Effector memory CD4-positive, alpha-beta T cell (primary cell): ENCODE results near the gene GMPPA.

ENCODE experiments used
- DNase-seq, 3 donors: peaks; one replicate each; pipeline ENCODE4 v3.0.0-alpha.2; 2020
- H3K27ac ChIP-seq: 2 replicates; pipeline ENCODE4 v1.7.0; 2013; ENCODE audit warnings: mild to moderate bottlenecking, low read length, moderate library complexity; ENCODE audit not compliant: insufficient read depth, poor library complexity, severe bottlenecking
- H3K27me3 ChIP-seq: replicated peaks from 2 replicates; pipeline ENCODE4 v1.7.0; 2013; ENCODE audit warnings: mild to moderate bottlenecking, low read length; ENCODE audit not compliant: insufficient read depth, control insufficient read depth, poor library complexity, severe bottlenecking
- H3K36me3 ChIP-seq: 2 replicates; pipeline ENCODE4 v1.7.0; 2013; ENCODE audit warnings: mild to moderate bottlenecking, low read length, moderate library complexity; ENCODE audit not compliant: control insufficient read depth, insufficient read depth
- H3K4me1 ChIP-seq: 2 replicates; pipeline ENCODE4 v1.7.0; 2013; ENCODE audit warnings: low read length, mild to moderate bottlenecking; ENCODE audit not compliant: control insufficient read depth, insufficient read depth, poor library complexity, severe bottlenecking
- H3K4me3 ChIP-seq: 2 replicates; pipeline ENCODE4 v1.7.0; 2013; ENCODE audit warnings: low read length, low read depth, mild to moderate bottlenecking; ENCODE audit not compliant: insufficient read depth, poor library complexity, severe bottlenecking
- H3K9me3 ChIP-seq: 2 replicates; pipeline ENCODE4 v1.7.0; 2013; ENCODE audit warnings: mild to moderate bottlenecking, low read length, moderate library complexity; ENCODE audit not compliant: control insufficient read depth

Gene GMPPA

DNA sequence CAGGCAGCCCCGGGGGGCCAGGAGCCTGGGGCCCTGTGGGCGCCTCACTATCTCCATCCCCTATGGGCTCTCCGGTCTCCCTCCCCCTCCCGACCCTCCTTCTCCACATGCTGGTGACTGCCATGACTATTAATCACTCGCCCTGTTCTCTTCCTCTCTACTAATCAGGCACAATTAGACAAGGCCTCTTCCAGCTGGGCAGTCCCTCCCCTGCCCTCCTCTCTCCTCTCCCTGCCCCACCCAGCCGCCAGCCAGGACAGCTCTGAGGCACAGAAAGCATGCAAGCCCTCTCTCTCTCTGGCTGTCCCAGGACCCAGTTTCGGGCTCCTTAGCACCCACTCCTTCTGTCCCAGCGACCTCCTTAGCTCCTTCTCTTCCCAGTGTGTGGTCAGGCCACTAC lies 21.4 kb downstream of the GMPPA start:
- no peak for DNase-seq
- Histone ChIP-seq H3K4me1 (peaks cover 12% of the 10 kb centered on the region), H3K4me3 (no peak overlapping the region), H3K27me3 (peaks cover 48% of the 10 kb centered on the region), H3K9me3 (no peaks in the 10 kb centered on the region), H3K27ac (no peak overlapping the region), H3K36me3 (no peaks in the 10 kb centered on the region)

DNA sequence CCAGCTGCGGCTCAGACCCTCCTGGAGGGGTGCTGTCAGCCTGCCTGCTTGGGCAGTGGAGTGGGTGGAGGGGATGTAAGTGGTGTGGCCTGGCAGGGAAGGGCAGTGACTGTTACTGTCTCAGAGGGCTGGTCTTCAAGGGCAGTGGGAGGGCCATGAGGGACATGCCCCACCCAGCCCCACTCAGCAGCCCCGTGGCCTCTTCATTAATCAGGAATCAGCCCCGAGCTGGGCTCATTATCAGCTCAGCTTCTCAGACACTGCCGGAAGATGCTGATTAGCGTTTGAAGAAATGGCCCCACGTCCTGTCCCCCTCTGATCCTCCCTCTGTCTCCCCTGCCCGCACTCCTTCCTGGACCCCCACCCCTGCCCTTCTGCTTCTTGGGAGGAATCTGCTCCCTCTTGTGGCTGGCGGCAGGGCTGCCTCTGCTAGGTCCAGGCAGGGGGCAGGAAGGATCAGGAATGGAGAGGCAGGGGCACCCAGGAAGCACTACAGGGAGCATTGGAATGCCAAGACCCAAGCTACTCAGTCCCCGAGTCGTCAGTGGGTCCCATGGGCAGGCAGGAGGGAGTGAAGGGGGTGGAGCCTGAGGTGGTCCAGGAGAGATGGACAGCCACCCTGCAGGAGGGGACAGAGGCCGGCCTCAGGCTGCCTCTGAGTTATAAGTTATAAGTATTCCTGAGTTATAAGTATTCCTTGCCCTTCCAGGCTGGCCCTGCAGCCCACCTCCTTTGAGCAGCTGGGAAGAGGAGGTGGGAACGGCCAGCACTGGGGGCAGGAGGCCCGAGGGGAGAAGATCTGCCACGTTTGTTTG lies 22.6 kb downstream of the GMPPA start:
- H3K4me3 ChIP-seq = no peak overlapping the region
- no peak for DNase-seq
- H3K9me3 ChIP-seq = no peaks in the 10 kb centered on the region
- H3K4me1 ChIP-seq = peaks cover 12% of the 10 kb centered on the region
- peaks cover 48% of the 10 kb centered on the region for H3K27me3 ChIP-seq
- no peaks in the 10 kb centered on the region for H3K36me3 ChIP-seq
- no peak overlapping the region for H3K27ac ChIP-seq

DNA sequence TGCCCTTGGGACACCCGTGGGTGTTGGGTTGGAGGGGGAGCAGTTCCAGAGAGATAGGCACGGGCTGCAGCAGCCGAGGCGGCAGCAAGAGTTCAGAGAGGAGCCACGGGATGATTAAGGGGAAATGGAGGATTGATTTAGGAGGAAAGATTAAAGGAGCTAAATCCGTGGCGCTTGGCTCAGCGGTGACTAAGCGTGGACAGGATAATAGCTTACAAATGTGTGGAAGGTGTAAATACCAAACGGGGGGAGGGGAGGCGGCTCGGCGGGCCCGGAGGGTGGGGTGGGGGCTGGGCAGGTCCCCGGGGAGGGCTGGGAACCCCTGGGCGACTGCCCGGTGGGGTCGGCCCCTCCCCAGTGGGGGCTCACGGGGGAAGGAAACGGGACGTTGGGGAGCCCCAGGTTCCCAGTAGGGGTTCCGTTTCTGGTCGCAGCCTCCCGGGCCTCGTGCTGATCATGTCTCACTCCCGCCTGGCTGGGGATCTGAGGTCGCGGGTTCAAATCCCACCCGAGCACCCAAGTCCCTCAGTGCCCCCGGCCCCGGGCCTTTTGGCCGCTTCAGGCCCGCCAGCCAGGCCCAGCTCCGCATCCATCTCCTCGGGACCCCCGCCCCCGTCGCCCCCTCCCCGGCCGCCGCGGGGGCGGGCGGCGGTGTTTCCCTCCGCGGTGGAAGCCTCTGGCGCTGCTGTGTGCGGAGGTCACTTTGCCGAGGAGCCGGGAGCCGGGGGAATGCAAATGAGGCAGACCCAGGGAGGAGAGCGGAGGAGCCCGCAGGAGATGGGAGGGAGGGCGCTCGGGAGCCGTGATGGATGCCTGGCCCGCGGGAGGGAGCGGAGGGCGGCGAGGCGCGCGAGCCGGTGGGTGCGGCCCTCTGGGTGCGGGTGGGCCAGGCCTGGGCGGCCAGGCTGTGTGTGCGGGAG lies 23.7 kb downstream of the GMPPA start:
- no peaks in the 10 kb centered on the region for H3K9me3 ChIP-seq
- H3K4me1 ChIP-seq = peaks cover 12% of the 10 kb centered on the region
- H3K4me3 ChIP-seq = no peak overlapping the region
- no peaks in the 10 kb centered on the region for H3K36me3 ChIP-seq
- H3K27ac ChIP-seq = no peak overlapping the region
- DNase-seq = no peak
- peaks cover 44% of the 10 kb centered on the region for H3K27me3 ChIP-seq

DNA sequence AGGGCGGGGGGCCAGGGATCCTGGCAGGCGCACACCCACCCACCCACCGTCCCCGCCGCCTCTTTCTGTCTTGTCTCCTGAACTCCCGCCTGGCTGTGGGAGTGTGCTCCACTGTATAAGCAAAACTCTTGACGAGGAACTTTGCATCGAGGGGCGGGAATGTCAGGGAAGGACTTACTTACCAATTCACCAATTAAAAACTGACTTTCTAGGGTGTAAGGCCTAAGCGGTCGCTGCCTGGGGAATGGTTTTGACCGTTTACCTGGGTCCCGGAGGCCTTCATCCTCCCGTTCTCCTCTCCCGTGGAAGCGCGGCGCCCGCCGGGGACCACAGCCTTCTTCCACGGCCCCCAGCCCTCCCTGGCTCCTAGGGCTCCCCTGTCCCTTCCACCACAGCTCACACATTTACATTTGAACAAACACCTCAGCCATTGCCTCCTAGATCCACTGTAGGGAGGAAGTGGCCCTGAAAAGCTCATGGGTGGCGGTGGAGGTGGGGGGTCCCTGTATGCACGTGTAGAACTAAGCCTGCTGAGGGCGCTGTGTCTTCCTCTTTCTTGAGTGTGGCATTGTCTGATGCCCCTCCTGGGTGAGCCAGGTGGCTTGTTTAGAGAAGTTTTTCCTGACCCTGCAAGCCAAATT lies 24.5 kb downstream of the GMPPA start:
- Histone ChIP-seq H3K27ac (no peak overlapping the region), H3K27me3 (peaks cover 44% of the 10 kb centered on the region)
- DNase-seq = no peak

DNA sequence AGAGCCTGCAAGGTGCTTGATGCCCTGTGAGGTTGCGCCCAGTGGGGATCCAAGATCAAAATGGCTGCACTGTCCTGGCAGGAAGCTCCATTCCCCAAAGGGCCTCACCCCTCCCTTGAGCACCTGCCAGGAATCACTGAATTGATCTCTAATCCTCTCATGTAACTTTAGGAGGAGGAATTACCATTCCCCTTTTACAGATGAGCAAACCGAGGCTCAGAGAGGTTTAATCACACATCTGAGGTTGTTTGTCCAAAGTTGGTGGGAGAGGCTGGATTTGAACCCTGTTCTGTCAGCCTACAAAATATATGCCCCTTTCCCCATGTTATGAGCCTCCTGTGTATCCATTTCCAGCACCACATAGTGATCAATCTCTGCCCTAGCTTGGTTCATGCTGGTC lies 26.1 kb downstream of the GMPPA start:
- Histone ChIP-seq H3K9me3 (no peaks in the 10 kb centered on the region), H3K4me1 (peaks cover 12% of the 10 kb centered on the region), H3K27me3 (peaks cover 44% of the 10 kb centered on the region), H3K27ac (no peak overlapping the region), H3K36me3 (no peaks in the 10 kb centered on the region), H3K4me3 (no peak overlapping the region)
- DNase-seq = no peak

More for the DNA sequence above, 24.5 kb downstream of the GMPPA start:
- Histone ChIP-seq H3K9me3 (no peaks in the 10 kb centered on the region), H3K4me1 (peaks cover 12% of the 10 kb centered on the region), H3K4me3 (no peak overlapping the region), H3K36me3 (no peaks in the 10 kb centered on the region)

DNA sequence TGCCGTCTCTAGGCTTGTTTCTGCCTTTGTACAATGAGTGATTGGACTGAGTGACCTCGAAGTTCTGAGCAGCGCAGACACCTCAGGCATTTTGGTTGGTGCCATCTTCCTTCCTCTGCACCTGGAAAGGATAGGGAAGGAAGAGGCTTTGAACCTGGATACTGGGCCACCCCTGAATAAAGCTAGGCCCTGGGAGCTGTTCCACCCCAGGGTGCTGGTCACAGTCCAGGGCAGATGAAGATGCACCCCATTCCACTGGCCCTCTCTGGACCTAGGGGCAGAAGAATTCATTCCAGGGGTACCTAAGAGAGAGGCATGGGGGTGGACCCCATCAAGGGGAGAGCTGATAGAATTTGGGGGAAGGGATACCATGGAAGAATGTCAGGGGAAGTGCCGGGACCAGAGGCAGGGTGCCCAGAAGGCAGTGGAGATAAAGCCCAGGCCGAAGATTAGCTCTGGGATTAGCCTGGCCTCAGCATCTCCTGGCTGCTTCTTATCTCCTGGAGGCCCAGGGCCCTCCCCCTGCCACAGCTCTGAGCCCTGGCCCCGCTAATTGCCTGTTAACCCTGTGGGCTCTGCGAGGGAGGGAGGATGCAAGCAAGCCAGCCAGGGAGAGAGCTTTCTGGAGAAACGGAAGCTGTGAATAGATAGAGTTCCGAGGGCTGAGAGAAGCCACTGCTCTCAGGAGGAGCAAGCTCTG lies 27.0 kb downstream of the GMPPA start:
- Histone ChIP-seq H3K27me3 (peaks cover 43% of the 10 kb centered on the region), H3K4me1 (peaks cover 12% of the 10 kb centered on the region)

DNA sequence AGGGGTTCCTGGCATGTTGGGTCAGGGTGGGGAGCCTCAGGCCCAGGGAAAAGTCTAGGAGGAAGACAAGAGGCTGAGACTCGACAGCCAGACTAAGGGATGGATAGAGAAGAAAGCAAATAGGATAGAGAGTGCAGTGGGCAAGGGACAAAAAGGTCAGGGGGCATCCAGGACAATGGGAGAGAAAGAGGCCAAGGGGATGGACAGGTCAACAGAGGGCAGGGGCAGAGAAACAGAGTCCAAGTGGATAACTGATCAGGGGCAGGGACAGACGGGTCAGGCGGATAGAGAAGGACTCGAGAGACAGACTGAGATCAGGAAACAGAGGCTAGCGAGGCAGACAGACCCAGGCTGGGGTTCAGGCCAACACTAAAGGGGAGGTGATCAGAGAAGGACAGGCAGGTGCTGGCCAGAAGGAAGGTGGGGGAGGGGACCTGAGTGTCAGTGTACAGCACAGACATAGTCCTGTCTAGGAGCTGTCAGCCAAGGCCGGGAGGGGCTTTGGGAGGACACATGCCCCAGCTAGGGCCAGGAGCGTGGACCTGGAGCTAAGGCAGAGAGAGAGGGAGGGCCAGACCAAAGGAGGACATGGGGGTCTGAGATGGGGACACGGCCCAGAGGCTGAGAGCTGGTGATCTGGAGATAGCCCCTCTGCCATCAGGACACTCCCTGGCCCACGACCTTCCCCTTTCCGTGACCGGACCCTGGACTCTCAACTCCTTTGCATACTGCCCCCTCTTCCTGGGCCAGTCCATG lies 27.8 kb downstream of the GMPPA start:
- Histone ChIP-seq H3K27me3 (peaks cover 37% of the 10 kb centered on the region), H3K4me3 (no peak overlapping the region), H3K36me3 (no peaks in the 10 kb centered on the region), H3K9me3 (no peaks in the 10 kb centered on the region), H3K27ac (no peak overlapping the region), H3K4me1 (peaks cover 12% of the 10 kb centered on the region)
- no peak for DNase-seq

More for the DNA sequence above, 27.0 kb downstream of the GMPPA start:
- no peak overlapping the region for H3K4me3 ChIP-seq
- no peaks in the 10 kb centered on the region for H3K9me3 ChIP-seq
- H3K27ac ChIP-seq = no peak overlapping the region
- no peak for DNase-seq
- H3K36me3 ChIP-seq = no peaks in the 10 kb centered on the region

DNA sequence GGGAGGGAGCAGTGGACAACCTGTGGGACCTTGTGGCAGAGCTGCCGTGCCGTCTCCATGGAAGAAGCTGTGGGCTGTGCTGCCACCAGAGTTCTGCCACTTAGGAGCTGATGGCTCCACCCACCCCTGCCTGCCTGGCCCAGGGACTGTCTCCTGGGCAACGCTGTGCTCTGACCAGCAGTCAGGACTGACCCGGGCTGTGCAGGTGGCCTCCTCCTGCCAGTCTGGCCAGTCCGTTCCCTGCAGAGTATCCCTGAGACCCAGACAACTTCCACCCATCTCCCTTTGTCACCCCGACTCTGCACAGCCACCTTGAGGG lies 28.3 kb downstream of the GMPPA start:
- Histone ChIP-seq H3K27ac (no peak overlapping the region), H3K4me1 (peaks cover 10% of the 10 kb centered on the region), H3K36me3 (no peaks in the 10 kb centered on the region), H3K9me3 (no peaks in the 10 kb centered on the region), H3K4me3 (no peak overlapping the region), H3K27me3 (peaks cover 31% of the 10 kb centered on the region)
- no peak for DNase-seq

DNA sequence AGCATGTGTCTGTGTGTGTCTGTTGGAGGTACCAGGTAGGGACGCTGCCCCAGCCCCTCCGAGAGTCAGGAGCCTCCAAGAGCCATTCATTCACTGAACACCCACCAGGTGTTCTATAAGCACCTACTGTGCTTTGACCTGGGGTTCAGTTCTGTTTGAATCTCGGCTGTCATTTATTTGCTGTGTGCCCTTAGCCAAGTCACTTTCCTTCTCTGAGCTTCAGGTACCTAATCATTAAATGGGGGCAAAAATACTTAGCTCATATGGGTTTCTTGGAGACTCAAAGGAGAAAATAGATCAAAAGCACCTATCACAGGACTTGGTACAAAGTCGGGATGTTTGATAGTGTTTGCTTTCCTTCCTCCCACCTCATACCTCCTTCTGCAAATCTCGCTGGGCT lies 28.8 kb downstream of the GMPPA start:
- H3K9me3 ChIP-seq = no peaks in the 10 kb centered on the region
- H3K4me3 ChIP-seq = no peak overlapping the region
- H3K4me1 ChIP-seq = peaks cover 8% of the 10 kb centered on the region
- H3K36me3 ChIP-seq = no peaks in the 10 kb centered on the region
- DNase-seq = no peak
- no peak overlapping the region for H3K27ac ChIP-seq
- peaks cover 29% of the 10 kb centered on the region for H3K27me3 ChIP-seq
